Cortex of kidney (tissue), 1 donor: ENCODE results near the gene DLK1.

Experiments used
- DNase-seq: peaks from one replicate; lab custom pipeline; 2025; lab: John Stamatoyannopoulos, UW

The DLK1 gene

GRCh38 chr14:100734031-100734990 is 7.6 kb downstream of the DLK1 start:
- DNase-seq: no peak

DNA sequence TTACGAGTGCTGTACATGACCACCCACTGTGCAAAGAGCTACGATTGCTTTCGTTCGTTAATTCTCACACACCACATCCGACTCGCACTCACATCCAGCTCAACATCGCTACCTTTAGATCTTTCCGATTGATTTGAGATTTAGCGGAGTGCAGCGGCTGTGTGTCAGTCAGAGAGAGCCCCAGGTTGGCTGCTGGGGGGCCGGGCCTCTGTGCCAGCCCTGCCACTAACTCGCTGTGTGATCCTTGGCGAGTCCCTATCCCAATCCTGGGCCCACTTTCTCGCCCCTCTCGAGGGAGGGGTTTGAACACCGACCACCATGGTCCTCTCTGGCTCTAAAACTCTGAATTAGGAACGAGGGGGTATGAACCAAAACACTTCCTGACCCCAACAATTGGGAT is 8.6 kb downstream of the DLK1 start:
- DNase-seq: no peak

- no peak for DNase-seq
These were observed 9.8 kb downstream of the DLK1 start for GRCh38 chr14:100736269-100737180.

GRCh38 chr14:100737526-100737925 is 10.8 kb downstream of the DLK1 start:
- no peak for DNase-seq

GRCh38 chr14:100738269-100738691 is 11.6 kb downstream of the DLK1 start:
- DNase-seq: no peak

DNA sequence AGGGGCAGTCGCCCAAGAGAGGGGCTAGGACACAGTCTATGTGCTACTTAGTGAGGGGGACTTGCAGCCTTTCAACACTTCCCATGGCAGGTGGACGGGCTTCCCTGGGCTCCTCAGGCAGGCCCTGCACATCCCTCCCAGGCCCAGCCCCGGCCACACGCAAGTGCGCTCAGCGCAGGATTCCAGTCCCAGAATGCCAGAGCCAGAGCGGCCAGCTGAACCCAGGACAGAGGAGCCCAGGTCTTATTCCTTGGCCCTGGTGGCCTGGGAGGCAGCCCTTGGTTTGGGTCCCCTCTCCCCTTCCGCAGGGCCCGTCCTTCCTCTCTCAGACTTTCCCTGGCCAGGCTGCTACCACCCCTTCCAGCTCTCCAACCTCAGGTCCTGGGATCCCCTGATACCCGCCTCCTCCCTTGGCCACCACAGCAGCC is 12.0 kb downstream of the DLK1 start:
- no peak for DNase-seq

DNA sequence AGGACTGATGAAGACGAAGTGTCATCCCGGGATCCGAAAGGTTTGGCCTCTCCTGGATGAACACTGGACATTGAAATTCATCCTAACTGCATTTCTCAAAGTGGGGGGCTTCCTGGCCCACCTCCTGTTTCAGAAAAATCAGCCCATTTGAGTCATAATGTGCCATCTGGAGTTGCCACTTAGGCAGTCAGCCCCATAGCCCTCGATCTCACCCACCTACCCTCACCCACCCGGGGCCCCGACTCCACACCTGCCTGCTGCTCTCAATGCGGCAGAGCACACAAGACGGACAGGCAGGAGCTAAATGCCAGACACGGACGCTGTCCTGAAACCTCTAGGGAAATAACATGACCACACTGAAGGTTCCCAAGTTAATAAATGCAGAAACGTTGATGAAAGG is 12.6 kb downstream of the DLK1 start:
- DNase-seq: no peak

GRCh38 chr14:100740196-100740825 is 13.6 kb downstream of the DLK1 start:
- no peak for DNase-seq

GRCh38 chr14:100740929-100741328 is 14.2 kb downstream of the DLK1 start:
- DNase-seq: no peak

- DNase-seq: no peak
These were observed 15.3 kb downstream of the DLK1 start for GRCh38 chr14:100741966-100742365.

DNA sequence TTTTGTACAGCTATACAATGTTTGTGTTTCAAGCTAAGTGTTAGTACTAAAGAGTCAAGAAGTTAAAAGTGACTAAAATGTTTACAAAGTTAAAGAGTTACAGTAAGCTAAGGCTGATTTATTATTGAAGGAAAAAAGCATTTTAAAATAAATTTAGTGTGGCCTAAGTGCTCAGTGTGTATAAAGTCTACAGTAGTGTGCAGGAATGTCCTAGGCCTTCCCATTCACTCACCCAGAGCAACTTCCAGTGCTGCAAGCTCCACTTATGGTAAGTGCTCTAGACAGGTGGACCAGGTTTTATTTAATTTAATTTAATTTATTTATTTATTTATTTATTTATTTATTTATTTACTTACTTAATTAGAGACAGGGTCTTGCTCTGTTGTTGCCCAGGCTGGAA is 19.6 kb downstream of the DLK1 start:
- DNase-seq: no peak

DNA sequence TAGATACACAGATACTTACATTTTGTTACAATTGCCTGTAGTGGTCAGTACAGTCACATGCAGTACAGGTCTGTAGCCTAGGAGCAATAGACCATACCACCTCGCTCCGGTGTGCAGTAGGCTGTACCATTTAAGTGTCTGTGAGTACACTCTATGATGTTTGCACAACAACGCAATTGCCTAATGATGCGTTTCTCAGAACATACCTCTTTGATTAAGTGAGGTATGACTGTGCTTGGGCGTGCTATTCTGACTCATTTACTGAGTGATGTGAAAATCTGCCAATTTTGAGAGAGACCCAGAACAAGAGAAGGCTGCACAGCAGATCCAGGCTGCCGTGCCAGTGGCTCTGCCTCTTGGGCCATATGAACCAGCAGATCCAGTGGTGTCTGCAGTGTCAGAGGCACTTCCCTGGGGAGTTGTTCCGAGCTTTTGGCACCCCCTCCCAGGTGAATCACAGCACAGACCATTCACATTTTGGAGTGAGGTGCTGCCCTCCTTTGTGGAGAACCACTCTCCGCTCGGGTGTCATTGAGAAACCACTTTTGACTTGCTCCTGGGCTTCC is 20.4 kb downstream of the DLK1 start:
- DNase-seq: no peak

DNA sequence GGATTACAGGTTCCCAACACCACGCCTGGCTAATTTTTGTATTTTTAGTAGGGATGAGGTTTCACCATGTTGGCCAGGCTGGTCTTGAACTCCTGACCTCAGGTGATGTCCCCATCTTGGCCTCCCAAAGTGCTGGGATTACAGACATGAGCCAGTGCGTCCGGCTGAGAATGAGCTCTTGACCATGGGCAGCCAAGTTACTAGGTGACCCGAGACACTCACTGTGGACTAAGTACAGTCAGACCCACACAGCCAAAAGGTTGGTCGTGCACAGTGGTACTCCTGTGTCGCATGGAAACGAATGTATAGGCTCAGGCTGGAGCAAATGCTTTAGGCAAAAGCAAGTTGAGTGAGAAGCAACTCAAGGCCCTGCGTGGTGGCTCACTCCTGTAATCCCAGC is 21.0 kb downstream of the DLK1 start:
- no peak for DNase-seq

- no peak for DNase-seq
These were observed 21.7 kb downstream of the DLK1 start for GRCh38 chr14:100748403-100748802.

DNA sequence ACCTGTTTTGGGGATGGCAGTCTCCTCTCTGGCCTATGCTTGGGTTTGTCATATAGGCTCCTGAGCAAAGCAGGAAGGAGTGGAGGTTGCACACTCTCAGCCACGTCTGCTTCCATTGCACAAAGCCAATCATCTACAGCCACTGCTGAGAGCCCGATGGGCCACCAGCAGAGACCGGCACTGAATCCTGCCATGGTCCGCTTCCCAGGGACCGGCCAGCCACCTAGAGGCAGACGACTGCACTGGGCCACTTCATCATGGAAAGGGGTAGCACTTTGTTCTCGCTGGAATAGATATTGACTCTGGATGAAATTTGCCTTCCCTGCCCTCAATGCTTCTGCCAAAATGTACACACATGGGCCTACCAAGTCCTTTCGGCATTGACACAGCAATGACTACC is 22.3 kb downstream of the DLK1 start:
- DNase-seq: no peak

DNA sequence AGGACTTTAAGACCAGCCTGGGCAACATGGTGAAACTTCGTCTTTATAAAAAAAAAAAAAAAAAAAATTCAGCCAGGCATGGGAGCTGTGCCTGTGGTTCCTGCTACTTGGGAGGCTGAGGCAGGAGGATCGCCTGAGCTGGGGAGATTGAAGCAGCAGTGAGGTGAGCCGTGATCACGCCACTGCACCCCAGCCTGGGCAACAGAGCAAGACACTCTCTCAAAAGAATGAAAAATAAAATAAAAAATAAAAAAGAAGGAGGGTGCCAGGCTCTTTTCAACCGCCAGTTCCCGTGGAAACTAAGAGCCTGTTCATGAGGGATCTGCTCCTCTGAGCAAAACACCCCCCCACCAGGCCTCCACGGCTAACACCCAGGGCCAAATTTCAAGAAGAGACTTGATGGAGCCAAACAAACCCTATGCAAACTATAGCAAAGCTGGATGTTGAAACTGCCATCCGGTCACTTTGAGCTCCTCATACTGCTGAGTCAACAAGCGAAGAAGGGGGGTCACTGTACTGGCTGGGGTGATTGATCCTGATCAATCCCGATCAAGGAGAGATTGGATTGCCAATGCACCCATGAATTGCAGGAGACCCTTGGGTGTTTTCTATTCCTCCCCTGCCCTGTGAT is 23.4 kb downstream of the DLK1 start:
- no peak for DNase-seq

DNA sequence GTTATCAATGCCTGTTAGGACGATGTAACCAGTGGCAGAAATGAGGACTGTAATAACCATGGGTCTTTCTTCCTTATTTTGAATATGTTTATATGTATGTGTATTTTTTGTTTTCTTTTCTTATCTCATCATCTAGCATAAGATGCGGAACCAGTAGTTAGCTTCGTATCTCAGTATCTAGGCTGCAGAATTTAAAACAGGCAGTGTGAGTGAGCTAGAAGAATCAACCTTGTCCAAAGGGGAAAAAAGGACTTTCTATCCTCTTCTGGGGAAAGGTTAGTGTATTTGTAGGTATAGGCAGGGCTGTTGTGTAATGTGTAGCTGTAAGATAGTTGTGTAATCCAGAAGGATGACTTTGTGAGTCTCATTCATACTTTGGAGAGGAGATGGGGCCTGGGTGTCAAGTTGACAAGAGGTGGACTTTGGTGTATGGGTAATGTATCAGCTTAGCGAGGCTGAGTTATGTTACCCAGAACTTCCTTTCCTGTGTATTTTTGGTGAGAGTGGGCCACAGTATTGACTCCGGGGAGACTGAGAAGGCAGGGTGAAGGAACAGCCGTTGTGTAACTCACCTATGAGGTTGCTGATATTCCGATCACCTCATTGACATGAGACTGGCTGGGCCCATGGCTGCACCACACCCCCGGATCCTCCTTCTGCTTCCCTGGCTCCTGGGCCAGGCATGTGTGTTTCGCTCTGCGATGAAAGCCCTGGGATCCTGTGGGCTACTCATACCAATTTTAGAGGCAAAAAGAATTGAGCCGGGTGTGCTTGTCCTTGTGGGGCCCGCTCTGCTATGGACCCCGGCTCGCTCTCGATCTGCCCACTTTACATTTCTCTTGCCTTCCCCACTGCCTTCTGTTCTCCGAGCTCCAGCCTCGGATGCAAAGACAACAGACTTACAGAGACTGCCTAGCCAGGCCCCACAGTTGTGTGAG is 24.3 kb downstream of the DLK1 start:
- no peak for DNase-seq

DNA sequence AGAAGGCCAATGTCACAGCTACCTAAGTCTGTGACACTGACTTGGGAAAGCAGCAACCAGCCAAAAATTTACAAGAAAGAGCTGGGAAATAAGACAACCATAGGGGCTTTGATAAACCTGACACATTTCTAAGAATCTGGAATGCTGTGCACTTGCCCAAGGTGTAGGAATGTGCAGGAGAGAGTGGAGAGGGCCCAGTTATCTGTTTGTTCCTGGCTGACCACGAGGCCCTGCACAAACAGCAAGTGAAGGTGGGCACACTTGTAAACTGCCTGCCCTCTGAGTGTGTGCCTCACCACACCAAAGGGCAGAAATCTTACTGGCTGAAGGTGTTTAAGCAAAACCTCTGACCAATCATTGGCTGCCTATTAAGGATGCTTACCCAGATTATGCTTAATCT is 27.3 kb downstream of the DLK1 start:
- DNase-seq: no peak

DNA sequence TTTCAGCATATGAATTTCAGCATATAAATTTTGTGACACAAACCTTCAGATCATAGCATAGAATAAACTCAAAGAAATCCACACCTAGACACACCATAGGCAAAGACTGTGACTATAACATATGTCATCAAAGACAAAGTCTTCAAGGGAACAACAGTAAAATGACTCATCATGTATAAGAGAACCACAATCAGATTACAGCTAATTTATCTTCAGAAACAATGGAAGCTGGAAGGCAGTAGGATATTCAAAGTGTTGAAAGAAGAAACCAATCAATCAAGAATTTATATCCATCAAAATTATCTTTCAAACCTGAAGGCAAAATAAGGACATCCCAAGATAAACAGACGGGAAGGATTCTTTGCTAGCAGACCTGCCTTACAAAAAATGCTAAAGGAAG is 29.0 kb downstream of the DLK1 start:
- DNase-seq: no peak

GRCh38 chr14:100761481-100761880 is 34.8 kb downstream of the DLK1 start:
- DNase-seq: no peak
